HEK293T (cell line): Measurements from ENCODE around the gene KIF24.
"Not testable (repeated sequence)": the region's sequence is repeated elsewhere in the genome, so short reads cannot be mapped to it uniquely, and the experiment has no call there.

Experiments
- ARNT ChIP-seq: fragments of 450-650 bp; IDR thresholded peaks from 2 replicates; pipeline ENCODE4 v1.6.1; 2017; ENCODE audit warnings: mild to moderate bottlenecking
- BHLHE40 ChIP-seq: fragments of 450-650 bp; IDR thresholded peaks from 2 replicates; pipeline ENCODE4 v1.6.1; 2016; ENCODE audit warnings: mild to moderate bottlenecking, moderate library complexity, borderline replicate concordance
- FOXA1 ChIP-seq: fragments of 450-650 bp; IDR thresholded peaks from 2 replicates; pipeline ENCODE4 v1.6.1; 2016; ENCODE audit warnings: mild to moderate bottlenecking
- FOXM1 ChIP-seq: fragments of 450-650 bp; IDR thresholded peaks from 2 replicates; pipeline ENCODE4 v1.6.1; 2017; ENCODE audit warnings: mild to moderate bottlenecking, borderline replicate concordance
- HDGF ChIP-seq: fragments of 450-650 bp; IDR thresholded peaks from 2 replicates; pipeline ENCODE4 v1.6.1; 2017; ENCODE audit warnings: antibody characterized with exemption, borderline replicate concordance
- LEF1 ChIP-seq: fragments of 450-650 bp; IDR thresholded peaks from 2 replicates; pipeline ENCODE4 v1.6.1; 2017; ENCODE audit warnings: mild to moderate bottlenecking, borderline replicate concordance
- PKNOX1 ChIP-seq: fragments of 450-650 bp; IDR thresholded peaks from 2 replicates; pipeline ENCODE4 v1.6.1; 2016
- SP1 ChIP-seq: fragments of 450-650 bp; IDR thresholded peaks from 2 replicates; pipeline ENCODE4 v1.6.1; 2017
- SUZ12 ChIP-seq: fragments of 450-650 bp; IDR thresholded peaks from 2 replicates; pipeline ENCODE4 v1.6.1; 2016; ENCODE audit warnings: mild to moderate bottlenecking

- not testable (repeated sequence) for TF ChIP-seq SP1, HDGF, LEF1, BHLHE40, FOXM1, SUZ12, ARNT, PKNOX1, FOXA1
Measured at GRCh38 chr9:34368796-34369195, 39.7 kb upstream of the KIF24 start.
